ENCODE results near the gene KRTAP15-1. TPM values are rescaled to one million over a fixed set of nuclear protein-coding genes. Genes with fewer than 3 reads are reported as not detected.

Gene KRTAP15-1
- total and polyA plus RNA-seq, 2 of the 4 experiments (the other 2 are of a cell fraction), result not detected

DNA sequence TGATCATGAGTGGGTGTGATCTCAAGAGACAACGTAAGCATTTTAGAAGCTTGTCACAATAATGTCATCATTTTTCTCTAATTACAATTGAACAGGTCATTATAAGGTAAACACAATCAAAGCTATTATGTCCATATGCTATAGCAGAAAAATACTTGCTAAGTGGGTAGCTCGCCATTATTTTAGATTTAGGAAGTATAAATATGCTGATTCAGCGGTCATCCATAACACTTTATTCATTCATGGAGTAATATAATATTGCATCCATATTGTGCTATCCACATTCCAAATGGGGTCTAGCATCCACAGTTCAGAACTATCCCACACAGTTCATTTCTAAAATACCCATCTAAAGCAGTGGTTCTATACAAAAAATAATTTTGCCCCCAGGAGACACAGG is 8.4 kb downstream of the KRTAP15-1 start:
- no peak overlapping the region for H2AK9ac ChIP-seq (replicated peaks; ENCODE audit: low read depth, low read length, poor library complexity)
- H3K4me1 ChIP-seq (ENCODE audit: control insufficient read depth, insufficient read depth, low read length), result no peaks in the 10 kb centered on the region
- H3K9me3 ChIP-seq (ENCODE audit: control insufficient read depth, insufficient read depth, low read length), result peaks cover 8% of the 10 kb centered on the region; the same call in 1 of the 2 replicates
- dilution Hi-C loops (cut with HindIII; ENCODE audit: low sequenced_read_pairs, unreplicated experiment) (no loop called here), intact Hi-C loops (cut with micrococcal nuclease) (no loop called here), in situ Hi-C loops (cut with MboI; ENCODE audit: low sequenced_read_pairs) (no loop called here)
- H3K36me3 ChIP-seq (ENCODE audit: control insufficient read depth, insufficient read depth, low read length), result no peaks in the 10 kb centered on the region
- no peaks in the 10 kb centered on the region for H4K20me1 ChIP-seq (ENCODE audit: insufficient read depth, low read length)
- H2BK15ac ChIP-seq (ENCODE audit: low read depth, low read length), result no peak overlapping the region
- no peak overlapping the region for H3K14ac ChIP-seq (replicated peaks; ENCODE audit: low read depth, low read length)
- no peak overlapping the region for H4K5ac ChIP-seq (ENCODE audit: low read depth, low read length)
- no peaks in the 10 kb centered on the region for H3K27me3 ChIP-seq (ENCODE audit: control insufficient read depth, insufficient read depth, low read length)
- no peaks in the 10 kb centered on the region for H3K79me1 ChIP-seq (ENCODE audit: low read depth in 1 of 2, low read length in 2 of 2)
- no TSS peak for BruUV-seq (replicated peaks)
- H2BK120ac ChIP-seq (ENCODE audit: low read depth, low read length), result no peak overlapping the region
- no peak overlapping the region for H2AK5ac ChIP-seq (ENCODE audit: low read depth, low read length)
- no peaks in the 10 kb centered on the region for H3K9me1 ChIP-seq (ENCODE audit: insufficient read depth, low read length)
- TF ChIP-seq, protein P1, sequence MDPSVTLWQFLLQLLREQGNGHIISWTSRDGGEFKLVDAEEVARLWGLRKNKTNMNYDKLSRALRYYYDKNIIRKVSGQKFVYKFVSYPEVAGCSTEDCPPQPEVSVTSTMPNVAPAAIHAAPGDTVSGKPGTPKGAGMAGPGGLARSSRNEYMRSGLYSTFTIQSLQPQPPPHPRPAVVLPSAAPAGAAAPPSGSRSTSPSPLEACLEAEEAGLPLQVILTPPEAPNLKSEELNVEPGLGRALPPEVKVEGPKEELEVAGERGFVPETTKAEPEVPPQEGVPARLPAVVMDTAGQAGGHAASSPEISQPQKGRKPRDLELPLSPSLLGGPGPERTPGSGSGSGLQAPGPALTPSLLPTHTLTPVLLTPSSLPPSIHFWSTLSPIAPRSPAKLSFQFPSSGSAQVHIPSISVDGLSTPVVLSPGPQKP (IDR thresholded peaks at IDR 0.05; ENCODE audit: borderline replicate concordance, low read depth, low read length), result no peak
- no peak for TF ChIP-seq MAFK (IDR thresholded peaks at IDR 0.05; ENCODE audit: low read depth, low read length)
- TF ChIP-seq FOS (IDR thresholded peaks at IDR 0.05; ENCODE audit: low read depth, low read length), result no peak
- TF ChIP-seq RAD21 (IDR thresholded peaks at IDR 0.05; ENCODE audit: low read length), result no peak
- TF ChIP-seq POLR2A (IDR thresholded peaks at IDR 0.05; ENCODE audit: low read depth, low read length), result no peak
- ChIA-PET CTCF (no interaction called here), POLR2A (ENCODE audit: unreplicated experiment) (no interaction called here)
- ATAC-seq (ENCODE audit: low read depth) (no peak), DNase-seq (no peak)
- no peak overlapping the region for H3K56ac ChIP-seq (ENCODE audit: extremely low read depth, insufficient read depth, low read length)
- no peak overlapping the region for H3K9ac ChIP-seq (ENCODE audit: low read depth, low read length)
- WGBS, 2 experiments (ENCODE audit: extremely low coverage in 2 of 2, insufficient read length in 1 of 2), result no CpG with 5 or more reads among the region's 3 CpGs
- H4K8ac ChIP-seq (ENCODE audit: low read depth in 2 of 2, low read length in 2 of 2), result no peak overlapping the region
- H2AFZ ChIP-seq (replicated peaks; ENCODE audit: low read length, poor library complexity), result no peak overlapping the region
- H3K27ac ChIP-seq (ENCODE audit: insufficient read depth, low read length), result no peak overlapping the region
- no peak overlapping the region for H3K4me3 ChIP-seq (ENCODE audit: insufficient read depth, low read depth, low read length)
- no peak overlapping the region for H3K23ac ChIP-seq (ENCODE audit: low read depth, low read length)
- no peak overlapping the region for H3K4me2 ChIP-seq (ENCODE audit: low read depth, low read length)
- H2BK20ac ChIP-seq (ENCODE audit: low read depth, low read length), result no peak overlapping the region
- no peak overlapping the region for H2BK5ac ChIP-seq (ENCODE audit: low read depth, low read length, poor library complexity, severe bottlenecking)
- no peak overlapping the region for H4K91ac ChIP-seq (ENCODE audit: insufficient read depth, low read depth, low read length)
- no peak overlapping the region for H3K4ac ChIP-seq (ENCODE audit: low read depth, low read length)
- no peak overlapping the region for H3K18ac ChIP-seq (ENCODE audit: low read depth, low read length)

Data from IMR-90 (cell line).